Activated T-helper 17 cell treated with anti-CD3 and anti-CD28 coated beads, Interleukin-2, amount 50 U/mL, for 72 hours (primary cell): ENCODE data around the gene SIX6. TPM values are rescaled to one million over a fixed set of nuclear protein-coding genes. Genes with fewer than 3 reads are reported as not detected.
"Not testable (repeated sequence)": the region's sequence is repeated elsewhere in the genome, so short reads cannot be mapped to it uniquely, and the experiment has no call there.

Experiments used
- ATAC-seq: fragments of 150-1000 bp; cut with Tn5 transposase; replicated peaks from 2 replicates; pipeline ENCODE4 v1.10.0; 2021; ENCODE audit warnings: mild to moderate bottlenecking, moderate library complexity
- H3K27ac Mint-ChIP-seq: one replicate; pipeline ENCODE4 v1.8.0; 2022; ENCODE audit warnings: mixed read lengths
- H3K27me3 Mint-ChIP-seq: one replicate; pipeline ENCODE4 v1.8.0; 2022; ENCODE audit warnings: mixed read lengths
- H3K36me3 Mint-ChIP-seq: one replicate; pipeline ENCODE4 v1.8.0; 2022; ENCODE audit warnings: low read depth, mild to moderate bottlenecking, mixed read lengths
- H3K4me1 Mint-ChIP-seq: one replicate; pipeline ENCODE4 v1.8.0; 2022; ENCODE audit warnings: mixed read lengths
- H3K4me3 Mint-ChIP-seq: one replicate; pipeline ENCODE4 v1.8.0; 2022; ENCODE audit warnings: mild to moderate bottlenecking, mixed read lengths
- H3K9me3 Mint-ChIP-seq: one replicate; pipeline ENCODE4 v1.8.0; 2022; ENCODE audit warnings: mixed read lengths
- total RNA-seq, 2 donors: library from RNA; stranded (reverse); gene quantifications; one replicate each; pipeline ENCODE4 v1.2.3, GENCODE V29; 2022

SIX6 gene
- not detected for total RNA-seq

- H3K27me3 Mint-ChIP-seq: peaks cover 64% of the 10 kb centered on the region
These were observed at the start of gene SIX6 for GRCh38 chr14:60508707-60509437. SIX6 (plus strand) TSS chr14:60509146; CDS start chr14:60509399, 253 bp downstream.

DNA sequence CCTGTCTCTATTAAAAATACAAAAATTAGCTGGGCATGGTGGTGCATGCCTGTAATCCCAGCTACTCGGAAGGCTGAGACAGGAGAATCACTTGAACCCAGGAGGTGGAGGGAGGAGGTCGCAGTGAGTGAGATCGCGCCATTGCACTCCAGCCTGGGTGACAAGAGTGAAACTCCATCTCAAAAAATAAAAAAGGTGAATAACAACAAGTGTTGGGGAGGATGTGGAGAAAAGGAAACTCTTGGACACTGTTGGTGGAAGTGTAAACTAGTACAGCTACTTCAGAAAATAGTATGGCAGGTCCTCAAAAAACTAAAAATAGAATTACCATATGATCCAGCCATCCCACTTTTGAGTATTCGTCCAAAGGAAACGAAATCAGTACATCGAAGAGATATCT lies 28.7 kb upstream of the SIX6 start:
- H3K36me3 Mint-ChIP-seq, ATAC-seq, H3K27ac Mint-ChIP-seq, H3K4me3 Mint-ChIP-seq, H3K4me1 Mint-ChIP-seq, H3K9me3 Mint-ChIP-seq: not testable (repeated sequence)
- H3K27me3 Mint-ChIP-seq: peaks cover 27% of the 10 kb centered on the region

More at GRCh38 chr14:60508707-60509437, at the start of gene SIX6:
- Mint-ChIP-seq H3K4me1 (no peaks in the 10 kb centered on the region), H3K4me3 (no peak within 1 kb of the TSS), H3K27ac (no peak within 1 kb of the TSS), H3K36me3 (no peaks in the 10 kb centered on the region), H3K9me3 (no peaks in the 10 kb centered on the region)
- ATAC-seq: no peak

DNA sequence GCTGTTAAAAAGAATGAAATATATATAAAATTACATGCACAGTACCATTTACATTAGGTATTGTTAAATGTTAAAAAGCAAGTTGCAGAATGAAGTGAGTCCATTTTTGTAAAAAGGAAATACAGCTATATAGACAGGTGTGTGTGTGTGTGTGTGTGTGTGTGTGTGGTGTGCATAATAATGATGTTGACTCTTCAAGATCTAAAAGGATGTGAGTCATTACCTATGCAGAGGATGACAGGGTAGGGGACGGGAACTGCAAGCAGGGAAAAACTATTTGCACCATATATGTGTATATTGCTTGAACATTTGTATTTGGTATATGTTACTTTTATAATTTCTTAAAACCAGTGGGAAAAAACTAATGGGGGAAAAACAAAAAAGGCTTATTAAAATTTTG lies 26.2 kb upstream of the SIX6 start:
- H3K4me3 Mint-ChIP-seq: no peak overlapping the region
- peaks cover 20% of the 10 kb centered on the region for H3K27me3 Mint-ChIP-seq
- no peak overlapping the region for H3K27ac Mint-ChIP-seq
- no peaks in the 10 kb centered on the region for H3K36me3 Mint-ChIP-seq
- peaks cover 7% of the 10 kb centered on the region for H3K9me3 Mint-ChIP-seq
- ATAC-seq: no peak
- no peaks in the 10 kb centered on the region for H3K4me1 Mint-ChIP-seq

DNA sequence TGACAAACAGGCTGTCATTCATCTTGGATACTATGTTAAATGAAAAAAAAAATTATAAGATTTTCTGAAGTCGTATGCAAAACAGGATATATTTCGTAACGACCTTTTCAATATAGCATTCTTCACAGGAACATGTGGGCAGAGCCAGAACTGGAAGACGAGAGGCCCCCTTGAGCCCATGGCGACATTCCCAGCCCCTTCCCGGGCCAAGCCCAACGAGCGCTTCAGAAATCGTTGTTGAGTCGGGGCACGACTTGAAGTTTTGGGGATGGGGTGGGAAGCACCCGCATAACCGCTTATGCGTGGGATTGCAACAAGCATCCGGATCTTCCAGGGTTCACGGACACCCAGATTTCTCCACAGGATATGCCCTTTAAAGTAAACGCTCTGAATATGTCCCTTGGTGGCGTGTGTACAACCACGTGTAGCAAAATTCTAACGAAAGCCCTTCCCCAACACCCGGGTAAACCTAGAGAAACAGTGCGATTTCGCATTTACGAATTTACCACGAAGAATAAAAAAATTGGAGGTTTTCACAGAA lies 23.8 kb upstream of the SIX6 start:
- H3K4me3 Mint-ChIP-seq: no peak overlapping the region
- ATAC-seq: no peak
- H3K27ac Mint-ChIP-seq: no peak overlapping the region
- H3K4me1 Mint-ChIP-seq: no peaks in the 10 kb centered on the region
- H3K27me3 Mint-ChIP-seq: peaks cover 13% of the 10 kb centered on the region
- H3K36me3 Mint-ChIP-seq: no peaks in the 10 kb centered on the region
- peaks cover 3% of the 10 kb centered on the region for H3K9me3 Mint-ChIP-seq

DNA sequence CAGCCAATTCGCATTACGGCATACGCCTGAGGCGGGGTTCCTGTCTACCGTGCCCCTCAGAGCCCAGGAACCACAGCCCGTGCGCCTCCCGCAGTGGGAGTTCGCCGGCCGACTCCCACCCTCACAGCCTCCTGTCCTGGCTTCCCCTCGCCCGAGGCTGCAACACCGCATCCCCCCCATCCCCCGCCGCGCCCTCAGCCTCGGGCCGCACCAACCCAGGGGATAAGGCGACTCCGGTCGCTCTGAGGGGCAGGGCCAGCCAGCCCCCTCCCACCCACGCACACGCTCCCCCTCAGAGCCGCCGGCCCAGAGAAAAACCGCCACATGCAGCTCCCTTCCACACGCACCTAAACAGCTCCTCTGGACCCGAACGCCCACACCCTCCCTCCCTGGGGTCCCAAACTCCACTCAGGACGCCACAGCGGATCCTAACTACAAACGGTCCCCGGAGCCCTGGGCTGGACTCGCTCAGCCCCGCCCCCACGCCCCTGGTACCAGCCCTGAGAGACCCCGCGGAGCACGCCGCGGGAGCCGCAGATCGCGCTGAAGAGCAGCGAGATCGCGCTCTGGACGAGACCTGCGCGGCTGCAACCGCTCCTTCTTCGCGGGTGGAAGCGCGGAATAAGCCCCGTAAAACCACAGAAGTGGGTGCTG lies 23.2 kb upstream of the SIX6 start, which contains the start of gene C14orf39:
TSS of gene C14orf39 (minus strand) at position 466 of the 654 bp plus-strand sequence. CDS start 985 bp downstream, outside the sequence.
- H3K4me3 Mint-ChIP-seq: no peak within 1 kb of the TSS
- H3K9me3 Mint-ChIP-seq: peaks cover under 1% of the 10 kb centered on the region
- H3K27ac Mint-ChIP-seq: no peak within 1 kb of the TSS
- no peak for ATAC-seq
- no peaks in the 10 kb centered on the region for H3K36me3 Mint-ChIP-seq
- H3K27me3 Mint-ChIP-seq: peaks cover 10% of the 10 kb centered on the region
- no peaks in the 10 kb centered on the region for H3K4me1 Mint-ChIP-seq

DNA sequence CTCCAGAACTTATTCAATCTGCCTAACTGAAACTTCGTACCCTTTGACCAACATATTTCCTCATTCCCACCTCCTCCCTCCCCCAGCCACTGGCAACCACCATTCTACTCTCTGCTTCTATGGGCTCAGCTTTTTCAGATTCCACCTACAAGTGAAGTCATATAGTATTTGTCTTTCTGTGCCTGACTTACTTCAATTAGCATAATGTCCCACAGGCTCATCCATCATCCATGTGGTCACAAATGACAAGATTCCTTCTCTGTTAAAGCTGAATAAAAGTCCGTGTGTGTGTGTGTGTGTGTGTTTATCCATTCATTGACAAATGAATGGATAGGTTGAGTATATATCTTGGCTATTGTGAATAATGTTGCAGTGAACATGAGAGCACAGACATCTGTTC lies 21.7 kb upstream of the SIX6 start:
- ATAC-seq: no peak
- Mint-ChIP-seq H3K27ac (no peak overlapping the region), H3K4me3 (no peak overlapping the region), H3K36me3 (no peaks in the 10 kb centered on the region), H3K9me3 (no peaks in the 10 kb centered on the region), H3K4me1 (no peaks in the 10 kb centered on the region), H3K27me3 (peaks cover 14% of the 10 kb centered on the region)

DNA sequence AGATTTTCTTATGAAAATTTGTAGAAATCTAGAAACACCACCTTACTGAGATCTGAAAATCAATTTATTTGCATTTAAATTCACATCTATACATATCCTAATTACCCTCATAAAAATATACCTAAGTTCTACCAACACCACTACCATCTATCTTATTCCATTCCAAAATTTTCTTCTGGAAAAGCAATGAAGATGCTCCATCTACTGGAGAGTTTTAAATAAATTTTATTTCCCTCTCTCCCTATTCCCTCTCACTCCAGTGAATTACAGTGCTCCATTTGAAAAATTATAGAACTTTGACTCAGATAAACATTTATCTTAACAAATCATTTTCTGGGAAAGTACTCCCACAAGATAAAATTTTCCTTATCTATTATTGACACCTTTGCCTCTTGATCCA lies 20.8 kb upstream of the SIX6 start:
- Mint-ChIP-seq H3K9me3 (no peaks in the 10 kb centered on the region), H3K27ac (no peak overlapping the region), H3K4me1 (no peaks in the 10 kb centered on the region), H3K36me3 (no peaks in the 10 kb centered on the region), H3K27me3 (peaks cover 11% of the 10 kb centered on the region), H3K4me3 (no peak overlapping the region)
- ATAC-seq: no peak

- H3K36me3 Mint-ChIP-seq: no peaks in the 10 kb centered on the region
- no peaks in the 10 kb centered on the region for H3K4me1 Mint-ChIP-seq
- peaks cover 3% of the 10 kb centered on the region for H3K9me3 Mint-ChIP-seq
- no peak overlapping the region for H3K4me3 Mint-ChIP-seq
- no peak overlapping the region for H3K27ac Mint-ChIP-seq
- no peak for ATAC-seq
- peaks cover 9% of the 10 kb centered on the region for H3K27me3 Mint-ChIP-seq
These were observed 18.7 kb upstream of the SIX6 start for GRCh38 chr14:60490270-60490669.

DNA sequence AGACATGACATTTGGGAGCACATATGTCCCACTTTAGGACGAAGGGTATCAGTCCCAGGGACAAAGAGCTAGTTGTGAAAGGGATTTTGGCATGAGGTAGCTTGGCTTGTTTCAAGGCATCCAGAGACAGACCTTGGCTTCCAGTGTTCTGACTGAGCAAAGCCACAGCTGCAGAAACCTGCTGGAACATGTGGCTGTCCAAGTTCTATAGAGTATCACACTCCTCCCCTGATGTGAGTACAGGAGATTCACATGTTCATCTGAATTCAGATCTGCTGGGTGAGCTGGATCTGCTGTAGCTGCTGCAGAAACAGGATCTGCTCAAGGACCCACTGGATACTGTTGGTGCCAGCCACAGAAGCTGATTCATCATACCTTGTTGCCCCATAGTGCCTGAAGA lies 13.0 kb upstream of the SIX6 start:
- no peaks in the 10 kb centered on the region for H3K36me3 Mint-ChIP-seq
- peaks cover 3% of the 10 kb centered on the region for H3K9me3 Mint-ChIP-seq
- H3K4me3 Mint-ChIP-seq: no peak overlapping the region
- H3K4me1 Mint-ChIP-seq: no peaks in the 10 kb centered on the region
- H3K27me3 Mint-ChIP-seq: peaks cover 27% of the 10 kb centered on the region
- no peak overlapping the region for H3K27ac Mint-ChIP-seq
- ATAC-seq: no peak

DNA sequence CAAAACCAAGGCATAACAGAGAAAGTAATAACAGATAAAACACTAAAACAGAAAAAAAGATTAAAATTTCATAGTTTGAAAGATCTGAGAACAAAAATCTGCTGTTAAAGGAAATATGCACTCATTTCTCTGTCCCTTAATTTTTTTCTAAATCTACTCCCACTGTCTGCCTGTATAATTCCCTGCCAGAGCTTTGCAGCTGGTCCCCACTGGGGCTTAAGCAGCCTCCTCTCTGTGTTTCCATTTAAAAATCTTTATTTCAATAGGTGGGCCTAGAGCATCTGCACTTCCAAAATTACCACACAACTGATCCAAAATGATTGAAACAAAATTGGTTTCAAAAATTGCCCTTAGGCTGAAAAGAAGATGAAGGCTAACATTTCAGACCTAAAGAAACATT lies 6.4 kb upstream of the SIX6 start:
- Mint-ChIP-seq H3K4me3 (no peak overlapping the region), H3K27me3 (peaks cover 57% of the 10 kb centered on the region), H3K36me3 (no peaks in the 10 kb centered on the region), H3K4me1 (no peaks in the 10 kb centered on the region), H3K9me3 (no peaks in the 10 kb centered on the region), H3K27ac (no peak overlapping the region)
- no peak for ATAC-seq

DNA sequence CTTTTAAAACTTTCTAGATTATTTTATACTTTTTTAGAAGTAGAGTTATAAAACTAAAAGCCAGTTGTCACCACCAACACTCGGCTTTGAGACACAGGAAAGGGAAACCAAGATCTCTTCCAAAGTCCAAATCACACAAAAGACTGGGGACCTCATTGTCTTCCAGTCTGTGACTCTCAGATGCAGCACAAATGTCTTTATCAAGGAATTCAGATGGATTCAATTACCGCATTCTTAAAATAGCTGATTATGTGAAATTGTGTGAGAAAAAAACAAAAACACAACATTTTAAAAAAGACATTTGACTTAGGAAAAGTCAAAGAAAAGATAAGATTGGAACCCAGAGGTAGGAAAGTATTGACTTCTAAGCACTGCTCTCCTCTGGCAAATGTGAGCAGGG lies 3.5 kb upstream of the SIX6 start:
- Mint-ChIP-seq H3K27me3 (peaks cover 69% of the 10 kb centered on the region), H3K4me3 (no peak overlapping the region), H3K27ac (no peak overlapping the region), H3K4me1 (no peaks in the 10 kb centered on the region), H3K9me3 (no peaks in the 10 kb centered on the region), H3K36me3 (no peaks in the 10 kb centered on the region)
- ATAC-seq: no peak

- no peak overlapping the region for H3K4me3 Mint-ChIP-seq
- no peaks in the 10 kb centered on the region for H3K9me3 Mint-ChIP-seq
- no peaks in the 10 kb centered on the region for H3K36me3 Mint-ChIP-seq
- ATAC-seq: no peak
- no peak overlapping the region for H3K27ac Mint-ChIP-seq
- H3K4me1 Mint-ChIP-seq: no peaks in the 10 kb centered on the region
- H3K27me3 Mint-ChIP-seq: peaks cover 66% of the 10 kb centered on the region
These were observed 2.9 kb upstream of the SIX6 start for GRCh38 chr14:60506010-60506409.

DNA sequence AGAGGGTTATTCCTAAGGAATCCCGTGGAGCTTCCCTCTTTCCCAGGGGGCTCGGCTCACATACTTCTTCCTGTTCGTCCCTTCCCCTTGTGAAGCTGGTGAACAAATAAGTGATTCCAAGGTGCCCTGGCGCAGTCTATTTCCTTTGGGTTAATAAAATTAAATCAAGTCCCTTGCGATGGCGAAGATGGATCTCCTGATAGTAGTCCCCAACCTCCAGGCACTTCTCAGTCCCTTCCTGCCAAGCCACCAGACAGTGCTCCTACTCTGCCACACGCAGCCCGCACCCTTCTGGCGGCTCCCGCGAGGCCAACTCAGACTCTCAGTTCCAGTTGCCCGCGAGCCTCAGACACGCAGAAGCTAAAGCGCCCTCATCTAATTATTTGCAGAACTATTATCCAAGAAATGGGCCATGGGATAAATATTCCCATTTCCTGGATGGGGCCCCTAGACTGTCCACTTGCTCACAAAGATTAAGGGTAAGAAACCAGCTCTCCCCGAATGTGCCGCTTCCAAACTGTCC lies 2.4 kb upstream of the SIX6 start:
- Mint-ChIP-seq H3K27me3 (peaks cover 65% of the 10 kb centered on the region), H3K9me3 (no peaks in the 10 kb centered on the region), H3K4me1 (no peaks in the 10 kb centered on the region), H3K36me3 (no peaks in the 10 kb centered on the region), H3K27ac (no peak overlapping the region), H3K4me3 (no peak overlapping the region)
- no peak for ATAC-seq

DNA sequence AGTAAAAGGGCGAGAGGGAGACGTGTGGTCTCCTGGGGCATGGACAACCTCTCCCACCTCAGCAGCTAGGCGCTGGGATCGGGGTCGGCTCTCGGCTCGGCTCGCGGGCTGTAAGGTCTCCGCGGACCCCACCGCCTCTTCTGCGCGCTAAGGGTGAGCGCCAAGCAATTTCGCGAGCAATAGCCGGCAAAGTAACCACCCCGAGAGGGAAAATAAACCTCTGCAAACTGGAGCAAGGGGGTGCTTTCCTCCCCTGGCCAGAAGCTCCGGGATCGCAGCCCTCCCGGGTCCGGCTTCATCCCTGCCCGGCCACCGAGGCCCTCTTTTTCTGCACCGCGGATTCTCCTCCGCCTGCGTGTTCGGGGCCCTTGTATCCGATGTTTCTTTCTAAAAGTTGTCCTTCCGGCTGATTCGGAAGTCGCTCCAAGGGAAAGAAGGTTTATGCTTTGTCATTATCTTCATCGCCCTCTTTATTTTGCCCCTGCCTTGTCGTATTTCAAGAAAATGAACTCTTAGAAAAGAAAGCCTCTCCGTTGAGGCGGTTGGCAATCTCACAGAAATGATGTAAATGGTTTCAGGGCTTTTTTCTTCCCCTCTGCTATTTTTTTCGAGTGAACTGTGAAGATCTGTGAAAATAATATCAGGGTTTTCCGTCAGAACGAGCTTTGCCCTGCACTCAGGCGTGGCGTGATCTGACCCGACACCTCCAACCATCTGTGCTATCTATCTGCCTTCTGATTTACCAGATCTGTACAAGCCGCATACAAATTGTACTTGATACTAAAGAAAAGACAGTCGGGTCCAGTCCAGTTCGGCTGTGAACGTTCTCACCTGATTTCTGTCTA lies 1.7 kb upstream of the SIX6 start:
- no peak for ATAC-seq
- Mint-ChIP-seq H3K9me3 (no peaks in the 10 kb centered on the region), H3K4me3 (no peak overlapping the region), H3K36me3 (no peaks in the 10 kb centered on the region), H3K4me1 (no peaks in the 10 kb centered on the region), H3K27ac (no peak overlapping the region), H3K27me3 (peaks cover 67% of the 10 kb centered on the region)
